ENCODE data around the gene SBNO2.

SBNO2 gene

DNA sequence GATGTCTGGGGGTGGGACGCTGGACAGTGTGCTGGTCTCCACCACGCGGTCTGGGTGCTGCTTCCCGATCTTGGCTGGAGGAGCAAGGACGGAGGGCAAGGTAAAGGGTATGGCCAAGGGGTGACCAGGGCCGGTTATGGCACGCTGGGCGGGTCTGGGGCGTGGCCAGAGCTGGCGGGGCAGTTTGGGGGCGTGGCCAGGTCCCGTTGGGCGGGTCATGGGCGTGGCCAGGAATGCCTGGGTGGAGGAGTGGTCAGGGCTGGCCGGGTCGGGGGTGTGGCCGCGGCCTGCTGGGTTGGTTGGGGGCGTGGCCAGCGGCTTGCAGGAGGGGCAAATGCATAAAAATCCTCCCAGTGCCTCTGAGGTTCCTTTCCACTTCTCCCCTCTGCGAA, 51.1 kb downstream of the SBNO2 start:
- TF ChIP-seq EZH2 (optimal IDR thresholded peaks at IDR 0.05; ENCODE audit: low read depth, low read length) (no peak), EZH2phosphoT487 (IDR thresholded peaks at IDR 0.05; ENCODE audit: low read length) (no peak)
- TF ChIP-seq, protein P1, sequence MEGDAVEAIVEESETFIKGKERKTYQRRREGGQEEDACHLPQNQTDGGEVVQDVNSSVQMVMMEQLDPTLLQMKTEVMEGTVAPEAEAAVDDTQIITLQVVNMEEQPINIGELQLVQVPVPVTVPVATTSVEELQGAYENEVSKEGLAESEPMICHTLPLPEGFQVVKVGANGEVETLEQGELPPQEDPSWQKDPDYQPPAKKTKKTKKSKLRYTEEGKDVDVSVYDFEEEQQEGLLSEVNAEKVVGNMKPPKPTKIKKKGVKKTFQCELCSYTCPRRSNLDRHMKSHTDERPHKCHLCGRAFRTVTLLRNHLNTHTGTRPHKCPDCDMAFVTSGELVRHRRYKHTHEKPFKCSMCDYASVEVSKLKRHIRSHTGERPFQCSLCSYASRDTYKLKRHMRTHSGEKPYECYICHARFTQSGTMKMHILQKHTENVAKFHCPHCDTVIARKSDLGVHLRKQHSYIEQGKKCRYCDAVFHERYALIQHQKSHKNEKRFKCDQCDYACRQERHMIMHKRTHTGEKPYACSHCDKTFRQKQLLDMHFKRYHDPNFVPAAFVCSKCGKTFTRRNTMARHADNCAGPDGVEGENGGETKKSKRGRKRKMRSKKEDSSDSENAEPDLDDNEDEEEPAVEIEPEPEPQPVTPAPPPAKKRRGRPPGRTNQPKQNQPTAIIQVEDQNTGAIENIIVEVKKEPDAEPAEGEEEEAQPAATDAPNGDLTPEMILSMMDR (IDR thresholded peaks at IDR 0.05; ENCODE audit: low read length) = no peak
- Histone ChIP-seq H3K36me3 (replicated peaks; ENCODE audit: insufficient read depth, low read length) (peaks cover 12% of the 10 kb centered on the region), H3K79me2 (ENCODE audit: low read length) (peaks cover 27% of the 10 kb centered on the region), H3K9ac (ENCODE audit: low read length) (no peak overlapping the region), H4K20me1 (ENCODE audit: insufficient read depth, low read length) (no peaks in the 10 kb centered on the region), H3K9me3 (replicated peaks; ENCODE audit: insufficient read depth, low read length) (no peaks in the 10 kb centered on the region), H2AFZ (ENCODE audit: low read length) (no peak overlapping the region), H3F3A (ENCODE audit: insufficient read depth, low read length) (no peaks in the 10 kb centered on the region), H3K27ac (ENCODE audit: low read length) (no peak overlapping the region), H3K9me2 (replicated peaks; ENCODE audit: insufficient read depth, low read length) (no peaks in the 10 kb centered on the region), H3K4me3 (ENCODE audit: low read length) (no peak overlapping the region), H3K4me2 (ENCODE audit: low read depth, low read length) (no peak overlapping the region), H3K4me1 (ENCODE audit: low read length) (no peaks in the 10 kb centered on the region), H3K27me3 (replicated peaks; ENCODE audit: insufficient read depth, low read length) (no peaks in the 10 kb centered on the region)
- DNase-seq = no peak

DNA sequence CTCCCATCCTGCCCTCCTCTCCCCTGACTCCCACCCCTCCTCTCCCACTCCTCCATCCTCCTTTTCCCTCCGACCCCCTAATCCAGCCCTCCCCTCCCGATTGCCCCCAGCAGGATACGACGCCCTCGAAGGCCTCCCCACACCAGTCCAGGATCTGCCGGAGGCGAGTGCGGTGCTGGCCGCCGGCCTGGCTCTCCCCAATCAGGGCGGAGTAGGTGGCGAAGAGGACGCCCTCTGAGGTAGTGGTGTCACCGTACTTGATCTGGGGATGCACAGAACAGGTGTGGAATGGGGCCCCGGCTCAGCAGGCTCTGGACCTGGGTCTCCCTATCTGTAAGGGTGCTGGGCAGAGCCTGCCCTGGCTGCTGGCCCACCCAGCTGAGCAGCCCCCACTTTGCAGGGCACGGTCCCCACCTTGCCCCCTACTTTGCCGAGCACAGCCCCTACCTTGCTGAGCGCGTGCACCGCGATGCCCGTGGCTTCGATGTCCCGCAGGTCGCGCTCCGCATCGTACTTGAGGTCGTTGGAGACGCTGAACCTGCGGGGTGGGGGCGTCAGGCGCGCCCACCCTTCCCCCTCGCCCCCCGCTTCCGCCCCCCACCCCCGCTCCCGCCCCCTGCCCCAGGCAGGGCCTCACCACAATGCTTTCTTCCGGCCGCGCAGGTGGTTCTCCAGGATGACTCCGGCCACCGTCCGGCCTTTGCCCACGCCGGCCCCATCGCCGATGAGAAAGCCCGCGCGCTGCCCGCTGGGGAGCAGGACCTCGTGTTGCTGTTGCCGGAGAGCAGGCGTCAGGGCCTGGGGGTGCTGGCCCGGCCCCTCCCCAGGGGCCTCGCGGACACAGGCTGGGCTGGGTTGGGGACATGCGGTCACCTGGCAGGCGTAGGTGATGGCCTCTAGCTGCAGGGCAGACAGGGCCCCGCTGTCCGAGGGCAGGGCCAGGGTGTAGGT, 51.8 kb downstream of the SBNO2 start:
- no peak overlapping the region for H3K27ac ChIP-seq (ENCODE audit: low read length)
- no peak overlapping the region for H3K4me2 ChIP-seq (ENCODE audit: low read depth, low read length)
- no peak overlapping the region for H2AFZ ChIP-seq (ENCODE audit: low read length)
- TF ChIP-seq EZH2 (optimal IDR thresholded peaks at IDR 0.05; ENCODE audit: low read depth, low read length) = no peak
- TF ChIP-seq, protein P1 (IDR thresholded peaks at IDR 0.05; ENCODE audit: low read length) = no peak
- TF ChIP-seq EZH2phosphoT487 (IDR thresholded peaks at IDR 0.05; ENCODE audit: low read length) = no peak
- no peaks in the 10 kb centered on the region for H3F3A ChIP-seq (ENCODE audit: insufficient read depth, low read length)
- H3K27me3 ChIP-seq (replicated peaks; ENCODE audit: insufficient read depth, low read length) = no peaks in the 10 kb centered on the region
- no peak for DNase-seq
- no peaks in the 10 kb centered on the region for H3K4me1 ChIP-seq (ENCODE audit: low read length)
- H3K9ac ChIP-seq (ENCODE audit: low read length) = no peak overlapping the region
- peaks cover 20% of the 10 kb centered on the region for H3K79me2 ChIP-seq (ENCODE audit: low read length)
- H3K9me2 ChIP-seq (replicated peaks; ENCODE audit: insufficient read depth, low read length) = no peaks in the 10 kb centered on the region
- H3K36me3 ChIP-seq (replicated peaks; ENCODE audit: insufficient read depth, low read length) = peaks cover 12% of the 10 kb centered on the region
- H3K9me3 ChIP-seq (replicated peaks; ENCODE audit: insufficient read depth, low read length) = no peaks in the 10 kb centered on the region
- no peak overlapping the region for H3K4me3 ChIP-seq (ENCODE audit: low read length)
- H4K20me1 ChIP-seq (ENCODE audit: insufficient read depth, low read length) = no peaks in the 10 kb centered on the region

DNA sequence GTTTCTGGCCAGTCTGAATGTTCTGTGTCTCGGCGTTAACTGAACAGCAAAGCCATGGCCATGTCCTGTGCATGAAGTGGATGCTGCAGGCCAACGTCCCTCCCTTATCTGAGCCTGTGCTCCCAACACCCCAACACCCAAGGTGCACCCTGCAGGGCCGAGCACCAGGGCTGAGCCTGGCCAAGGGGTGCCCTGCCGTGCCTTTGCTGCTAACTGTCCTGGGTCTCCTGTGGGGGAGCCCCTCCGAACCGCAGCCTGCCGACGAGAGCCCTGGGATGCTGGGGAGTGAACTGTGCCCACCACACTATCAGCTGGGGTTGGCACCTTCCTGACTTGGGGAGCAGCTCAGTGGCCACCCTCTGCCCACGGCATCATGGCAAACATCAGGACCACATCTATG, 52.7 kb downstream of the SBNO2 start:
- H3K9me2 ChIP-seq (replicated peaks; ENCODE audit: insufficient read depth, low read length) = no peaks in the 10 kb centered on the region
- no peaks in the 10 kb centered on the region for H3K9me3 ChIP-seq (replicated peaks; ENCODE audit: insufficient read depth, low read length)
- no peak overlapping the region for H3K4me3 ChIP-seq (ENCODE audit: low read length)
- no peaks in the 10 kb centered on the region for H3K27me3 ChIP-seq (replicated peaks; ENCODE audit: insufficient read depth, low read length)
- no peak overlapping the region for H2AFZ ChIP-seq (ENCODE audit: low read length)
- H3K4me2 ChIP-seq (ENCODE audit: low read depth, low read length) = no peak overlapping the region
- no peak overlapping the region for H3K27ac ChIP-seq (ENCODE audit: low read length)
- peaks cover 12% of the 10 kb centered on the region for H3K36me3 ChIP-seq (replicated peaks; ENCODE audit: insufficient read depth, low read length)
- no peaks in the 10 kb centered on the region for H4K20me1 ChIP-seq (ENCODE audit: insufficient read depth, low read length)
- no peak for DNase-seq
- no peaks in the 10 kb centered on the region for H3F3A ChIP-seq (ENCODE audit: insufficient read depth, low read length)
- TF ChIP-seq, protein P1 (IDR thresholded peaks at IDR 0.05; ENCODE audit: low read length) = no peak
- TF ChIP-seq EZH2 (optimal IDR thresholded peaks at IDR 0.05; ENCODE audit: low read depth, low read length) = no peak
- no peak for TF ChIP-seq EZH2phosphoT487 (IDR thresholded peaks at IDR 0.05; ENCODE audit: low read length)
- no peak overlapping the region for H3K9ac ChIP-seq (ENCODE audit: low read length)
- peaks cover 15% of the 10 kb centered on the region for H3K79me2 ChIP-seq (ENCODE audit: low read length)
- H3K4me1 ChIP-seq (ENCODE audit: low read length) = no peaks in the 10 kb centered on the region
